Gastrocnemius medialis (tissue), 4 donors: ENCODE measurements around the gene UBALD2. TPM values are rescaled to one million over a fixed set of nuclear protein-coding genes. Genes with fewer than 3 reads are reported as not detected.

ENCODE experiments used
- ATAC-seq, 2 donors: fragments of 150-250 bp; one replicate each; pipeline ENCODE4 v1.9.1; 2016
- DNase-seq, 2 donors: peaks; one replicate each; pipeline ENCODE4 v3.0.0-alpha.2; 2019
- H3K27ac ChIP-seq, 4 donors: fragments of 200-600 bp; sonication (generic); 1 replicate in 1 of 4; 2 replicates in 3 of 4; pipeline ENCODE4 v1.5.1; 2016 to 2018; ENCODE audit warnings: mild to moderate bottlenecking in 2 of 4, moderate library complexity in 1 of 4
- H3K27me3 ChIP-seq, 3 donors: fragments of 200-600 bp; sonication (generic) in 2 of 3; 1 replicate in 1 of 3; 2 replicates in 2 of 3; pipeline versions ENCODE4 v1.5.1 to v1.6.0; 2016 to 2019; ENCODE audit warnings: mild to moderate bottlenecking in 1 of 3, moderate library complexity in 1 of 3
- H3K36me3 ChIP-seq, 2 donors: fragments of 200-600 bp; sonication (generic) in 1 of 2; one replicate each; pipeline ENCODE4 v1.5.1; 2017 to 2018
- H3K4me1 ChIP-seq, 2 donors: fragments of 200-600 bp; sonication (generic) in 1 of 2; one replicate each; pipeline ENCODE4 v1.5.1; 2016 to 2017; ENCODE audit warnings: mild to moderate bottlenecking in 2 of 2
- H3K4me3 ChIP-seq, 4 donors: fragments of 200-600 bp; sonication (generic) in 3 of 4; 1 replicate in 1 of 4; 2 replicates in 3 of 4; pipeline ENCODE4 v1.5.1; 2016 to 2019; ENCODE audit warnings: mild to moderate bottlenecking in 2 of 4
- H3K9me3 ChIP-seq, 3 donors: fragments of 200-600 bp; sonication (generic) in 2 of 3; 1 replicate in 1 of 3; 2 replicates in 2 of 3; pipeline ENCODE4 v1.5.1; 2016 to 2019
- CTCF ChIP-seq, 5 experiments: fragments of 450-650 bp in 3 of 5; fragments of 200-600 bp in 2 of 5; sonication (generic) in 2 of 5; IDR thresholded peaks in 4 of 5; conservative IDR thresholded peaks in 1 of 5; 1 replicate in 4 of 5; 2 replicates in 1 of 5; pipeline ENCODE4 v1.5.1; 2016 to 2019; ENCODE audit warnings: antibody characterized with exemption in 5 of 5, mild to moderate bottlenecking in 3 of 5, moderate library complexity in 3 of 5
- POLR2A ChIP-seq, 2 donors: fragments of 450-650 bp; IDR thresholded peaks; one replicate each; pipeline ENCODE4 v1.6.1; 2017; ENCODE audit warnings: antibody characterized with exemption in 2 of 2, mild to moderate bottlenecking in 2 of 2, moderate library complexity in 2 of 2
- in situ Hi-C, 4 donors: fragments of 200-750 bp; cut with MboI; loops; one replicate each; pipeline versions ENCODE4 v1.15.0 to v1.8.0; 2017; ENCODE audit warnings: low sequenced_read_pairs in 4 of 4
- intact Hi-C: fragments of 100-400 bp; cut with DNase I; formaldehyde crosslinking; loops from one replicate; pipeline ENCODE4 v1.15.1; 2023; ENCODE audit warnings: low total_unique reads
- total RNA-seq, 4 donors: library from RNA; depleted of rRNA; stranded (reverse); fragments of >200 nt; gene quantifications; one replicate each; pipeline versions ENCODE4 v1.1.0 to v1.2.3, GENCODE V29; 2016

UBALD2 gene
- total RNA-seq, 4 donors from 2014 or later = 28.9 to 151 (median 52.2) TPM

GRCh38 chr17:76281573-76282371, 16.6 kb downstream of the UBALD2 start:
- in situ Hi-C loops (loop anchor here in 1 of 4 donors (10.0 kb wide), 1 partner anchor 97 kb away; no protein-coding TSS in a partner anchor), intact Hi-C loops (no loop called here)
- Histone ChIP-seq H3K27me3 (no peaks in the 10 kb centered on the region), H3K9me3 (no peaks in the 10 kb centered on the region), H3K27ac (peak overlapping the region; percentile 50 to 93 (median 64)), H3K4me3 (no peak overlapping the region), H3K36me3 (no peaks in the 10 kb centered on the region), H3K4me1 (peaks cover 20 to 32% of the 10 kb centered on the region in 2 donors)
- no peak for TF ChIP-seq CTCF (IDR thresholded peaks at IDR 0.05 in 4 of 5, conservative IDR thresholded peaks at IDR 0.05 in 1 of 5)
- peak in 1 of 2 donors; percentile 16 for TF ChIP-seq POLR2A (IDR thresholded peaks at IDR 0.05)
- ATAC-seq (peak; percentile 80 to 82), DNase-seq (peak; percentile 91 to 93)

GRCh38 chr17:76292567-76292966, 27.4 kb downstream of the UBALD2 start:
- H3K27ac ChIP-seq = no peak overlapping the region
- no peaks in the 10 kb centered on the region for H3K4me1 ChIP-seq
- H3K9me3 ChIP-seq = no peaks in the 10 kb centered on the region
- ATAC-seq (no peak), DNase-seq (no peak)
- no peak for TF ChIP-seq POLR2A (IDR thresholded peaks at IDR 0.05)
- TF ChIP-seq CTCF (IDR thresholded peaks at IDR 0.05 in 4 of 5, conservative IDR thresholded peaks at IDR 0.05 in 1 of 5) = no peak
- H3K36me3 ChIP-seq = no peaks in the 10 kb centered on the region
- intact Hi-C loops (no loop called here), in situ Hi-C loops (loop anchor here in 2 of 4 donors (5.0 to 10.0 kb wide), 3 partner anchors 165 to 278 kb away; no protein-coding TSS in a partner anchor)
- H3K27me3 ChIP-seq = no peaks in the 10 kb centered on the region
- H3K4me3 ChIP-seq = no peak overlapping the region

GRCh38 chr17:76293106-76293505, 28.0 kb downstream of the UBALD2 start:
- ATAC-seq = no peak
- Histone ChIP-seq H3K9me3 (no peaks in the 10 kb centered on the region), H3K27me3 (no peaks in the 10 kb centered on the region), H3K27ac (no peak overlapping the region), H3K4me1 (no peaks in the 10 kb centered on the region), H3K36me3 (no peaks in the 10 kb centered on the region), H3K4me3 (no peak overlapping the region)
- in situ Hi-C loops = loop anchor here in 2 of 4 donors (5.0 to 10.0 kb wide), 3 partner anchors 166 to 278 kb away; no protein-coding TSS in a partner anchor
- no peak for TF ChIP-seq CTCF (IDR thresholded peaks at IDR 0.05 in 4 of 5, conservative IDR thresholded peaks at IDR 0.05 in 1 of 5)
- no peak for TF ChIP-seq POLR2A (IDR thresholded peaks at IDR 0.05)
- DNase-seq = no peak
- intact Hi-C loops = no loop called here

- intact Hi-C loops (no loop called here), in situ Hi-C loops (loop anchor here (5.0 to 10.0 kb wide), 4 partner anchors 169 to 281 kb away; no protein-coding TSS in a partner anchor)
- no peak for DNase-seq
- TF ChIP-seq POLR2A (IDR thresholded peaks at IDR 0.05) (no peak), CTCF (IDR thresholded peaks at IDR 0.05 in 4 of 5, conservative IDR thresholded peaks at IDR 0.05 in 1 of 5) (no peak)
- H3K4me1 ChIP-seq = no peaks in the 10 kb centered on the region
- no peaks in the 10 kb centered on the region for H3K9me3 ChIP-seq
- H3K27ac ChIP-seq = no peak overlapping the region
- no peaks in the 10 kb centered on the region for H3K36me3 ChIP-seq
- no peak for ATAC-seq
- no peaks in the 10 kb centered on the region for H3K27me3 ChIP-seq
- no peak overlapping the region for H3K4me3 ChIP-seq
Measured at GRCh38 chr17:76296186-76296585, 31.0 kb downstream of the UBALD2 start.
